NCI-H2171 treated with DMSO at 0.1 percent for 48 hours (cell line): ENCODE results near the gene KIAA1191.
"Not testable (repeated sequence)": the region's sequence is repeated elsewhere in the genome, so short reads cannot be mapped to it uniquely, and the experiment has no call there.

Source experiments
- DNase-seq: peaks from one replicate; lab custom pipeline; 2025; lab: John Stamatoyannopoulos, UW

Gene KIAA1191

DNA sequence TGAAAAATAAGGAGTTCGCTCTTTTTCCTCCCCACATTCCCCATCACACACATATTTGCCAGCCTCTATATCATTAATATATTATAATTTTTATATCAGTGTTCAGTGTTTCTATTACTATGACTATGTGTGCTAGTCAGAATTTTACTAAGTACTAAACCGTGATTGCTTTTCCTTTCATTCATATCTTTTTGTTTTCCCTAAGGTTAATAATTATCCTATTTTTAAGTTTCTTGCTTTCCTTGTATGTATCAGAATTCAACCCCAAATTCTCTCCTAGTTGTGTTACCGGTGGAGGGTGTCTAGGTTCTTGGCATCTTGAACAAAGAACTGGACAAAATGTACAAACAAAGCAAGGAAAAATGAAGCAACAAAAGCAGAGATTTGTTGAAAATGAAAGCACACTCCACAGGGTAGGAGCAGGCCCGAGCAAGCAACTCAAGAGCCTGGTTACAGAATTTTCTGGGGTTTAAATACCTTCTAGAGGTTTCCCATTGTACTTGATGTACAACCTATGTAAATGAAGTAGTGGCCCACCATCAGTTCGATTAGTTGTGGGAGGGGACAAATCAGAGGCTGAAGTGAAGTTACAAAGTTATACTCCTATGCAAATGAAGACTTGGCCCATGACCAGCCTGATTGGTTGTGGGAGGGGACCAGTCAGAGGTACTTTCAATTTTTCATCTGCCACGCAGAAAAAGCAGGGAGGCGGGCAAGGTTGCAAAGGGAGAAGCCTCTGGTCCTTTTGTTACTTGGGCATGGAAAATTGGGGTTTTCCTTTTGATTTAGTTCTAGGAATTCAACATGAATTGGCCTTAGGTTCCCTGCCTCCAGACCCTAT lies 43.8 kb downstream of the KIAA1191 start:
- DNase-seq, result no peak

DNA sequence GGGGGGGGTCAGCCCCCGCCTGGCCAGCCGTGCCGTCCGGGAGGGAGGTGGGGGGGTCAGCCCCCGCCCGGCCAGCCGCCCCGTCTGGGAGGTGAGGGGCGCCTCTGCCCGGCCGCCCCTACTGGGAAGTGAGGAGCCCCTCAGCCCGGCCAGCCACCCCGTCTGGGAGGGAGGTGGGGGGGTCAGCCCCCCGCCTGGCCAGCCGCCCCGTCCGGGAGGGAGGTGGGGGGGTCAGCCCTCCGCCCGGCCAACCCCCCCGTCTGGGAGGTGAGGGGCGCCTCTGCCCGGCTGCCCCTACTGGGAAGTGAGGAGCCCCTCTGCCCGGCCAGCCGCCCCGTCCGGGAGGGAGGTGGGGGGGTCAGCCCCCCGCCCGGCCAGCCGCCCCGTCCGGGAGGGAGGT lies 56.2 kb downstream of the KIAA1191 start:
- not testable (repeated sequence) for DNase-seq
